GM12801 (cell line): ENCODE results near the gene IMMP2L.

Source experiments
- CTCF ChIP-seq: IDR thresholded peaks from one replicate; pipeline ENCODE4 v1.5.1; 2011; ENCODE audit warnings: control low read depth; ENCODE audit not compliant: insufficient read length; ENCODE audit errors: extremely low read depth

The IMMP2L gene

GRCh38 chr7:111031916-111032315 is 530.4 kb downstream of the IMMP2L start:
- no peak for TF ChIP-seq CTCF

- no peak for TF ChIP-seq CTCF
Observed at GRCh38 chr7:111030336-111030735, 532.0 kb downstream of the IMMP2L start.

- no peak for TF ChIP-seq CTCF
Observed at GRCh38 chr7:111029574-111030251, 532.6 kb downstream of the IMMP2L start.

- TF ChIP-seq CTCF, result no peak
Observed at GRCh38 chr7:111029141-111029572, 533.1 kb downstream of the IMMP2L start.

- no peak for TF ChIP-seq CTCF
Observed at GRCh38 chr7:111027396-111027795, 534.9 kb downstream of the IMMP2L start.

- no peak for TF ChIP-seq CTCF
Observed at GRCh38 chr7:111026806-111027205, 535.5 kb downstream of the IMMP2L start.

GRCh38 chr7:111026343-111026742 is 535.9 kb downstream of the IMMP2L start:
- no peak for TF ChIP-seq CTCF

- no peak for TF ChIP-seq CTCF
Observed at GRCh38 chr7:111025006-111025405, 537.3 kb downstream of the IMMP2L start.
